A204.1 (cell line): ENCODE measurements around the gene CD99L2.

Experiments
- FAIRE-seq: peaks from 2 replicates; lab custom pipeline; 2012; peaks lifted over from hg19 to GRCh38; lab: Jason Lieb, UNC

Gene CD99L2, protein sequence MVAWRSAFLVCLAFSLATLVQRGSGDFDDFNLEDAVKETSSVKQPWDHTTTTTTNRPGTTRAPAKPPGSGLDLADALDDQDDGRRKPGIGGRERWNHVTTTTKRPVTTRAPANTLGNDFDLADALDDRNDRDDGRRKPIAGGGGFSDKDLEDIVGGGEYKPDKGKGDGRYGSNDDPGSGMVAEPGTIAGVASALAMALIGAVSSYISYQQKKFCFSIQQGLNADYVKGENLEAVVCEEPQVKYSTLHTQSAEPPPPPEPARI

DNA sequence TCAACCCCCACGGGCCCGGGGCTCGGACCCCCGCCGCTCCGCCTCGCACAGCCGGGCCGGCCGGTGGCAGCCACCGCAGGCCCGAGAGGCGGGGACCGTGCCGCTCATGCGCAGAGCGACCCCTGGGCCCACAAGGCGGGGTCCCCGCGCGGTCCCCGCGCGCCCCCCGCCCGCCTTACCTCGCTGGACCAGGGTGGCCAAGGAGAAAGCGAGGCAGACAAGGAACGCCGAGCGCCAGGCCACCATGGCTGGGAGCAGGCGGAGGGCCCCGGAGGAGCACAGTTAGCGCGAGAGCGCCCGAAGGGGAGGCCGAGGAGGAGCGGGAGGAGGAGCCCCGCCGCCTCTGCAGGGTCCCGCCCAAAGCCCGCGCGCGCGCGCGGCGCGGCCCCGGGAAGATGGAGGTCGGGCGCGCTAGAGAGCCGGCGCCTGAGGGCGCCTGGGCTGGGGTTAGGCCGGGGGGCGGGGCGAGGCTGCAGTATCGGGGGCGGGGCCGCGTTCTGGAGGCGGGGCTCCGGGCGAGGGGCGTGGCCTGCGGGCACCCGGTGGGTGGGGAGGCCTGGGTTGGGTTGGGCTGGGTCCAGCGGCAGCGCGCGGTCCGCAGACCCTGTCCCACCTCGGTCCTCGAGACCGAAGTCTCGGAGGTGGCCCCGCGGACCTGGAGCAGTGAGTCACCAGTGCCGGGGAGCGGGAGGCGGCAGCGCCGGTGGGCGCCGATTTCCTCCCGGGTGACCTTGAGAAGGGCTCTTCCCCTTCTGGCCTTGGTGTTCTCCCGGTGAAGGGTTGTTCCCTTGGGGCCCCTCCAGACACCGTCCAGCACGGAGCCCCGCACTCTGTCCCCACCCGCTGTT lies at the start of gene CD99L2:
CD99L2 (minus strand) TSS at position 326 of the 848 bp plus-strand sequence; CDS start at position 246, 80 bp downstream.
- no peak for FAIRE-seq

DNA sequence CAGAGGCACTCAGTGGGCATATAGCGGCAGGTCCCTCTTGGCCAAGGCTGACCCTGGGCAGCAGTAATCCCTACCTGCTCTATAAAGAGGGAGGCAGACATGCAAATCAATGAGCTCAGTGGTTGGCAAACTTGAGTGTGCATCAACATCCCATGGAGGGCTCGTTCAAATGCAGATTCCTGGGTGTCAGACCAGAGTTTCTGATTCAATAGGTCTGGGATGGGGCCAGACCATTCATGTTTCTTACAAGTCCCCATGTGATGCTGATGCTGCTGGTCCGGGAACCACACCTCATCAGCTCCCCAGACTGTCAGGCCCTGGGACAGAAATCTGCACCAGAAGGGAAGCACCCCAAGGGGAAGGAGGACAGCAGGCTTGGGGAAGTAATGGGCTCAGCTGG lies 45.8 kb upstream of the CD99L2 start:
- FAIRE-seq: no peak

DNA sequence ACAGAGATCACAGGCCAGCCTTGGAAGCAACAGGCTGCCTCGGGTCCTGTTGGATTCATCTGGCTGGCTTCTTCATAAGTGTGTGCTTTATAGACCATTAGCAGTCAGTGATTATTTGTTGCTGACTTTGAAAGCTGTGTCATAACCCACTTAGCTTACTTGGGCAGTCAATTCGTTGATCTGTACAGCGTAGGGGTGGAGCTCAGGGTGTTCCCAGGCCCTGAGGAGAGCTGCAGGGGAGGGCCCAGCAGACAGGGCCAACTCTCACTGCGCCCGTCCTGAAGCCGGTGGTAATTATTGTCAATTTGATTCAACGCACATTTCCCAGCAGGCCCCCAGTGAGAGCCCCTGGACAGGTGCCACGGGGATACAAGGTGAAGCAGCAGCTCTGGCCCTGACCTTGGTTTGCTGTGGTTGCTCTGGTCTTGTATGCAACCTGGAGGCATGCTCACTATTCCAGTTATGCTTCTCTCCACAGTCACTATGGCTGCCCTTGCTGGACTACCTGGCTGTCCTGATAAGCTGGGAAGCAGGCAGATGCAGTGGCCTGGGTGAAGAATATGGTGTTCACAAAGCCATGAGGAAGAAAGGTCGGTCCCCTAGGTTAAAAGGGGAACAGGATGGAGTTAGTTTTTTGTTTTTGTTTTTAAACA lies 44.6 kb upstream of the CD99L2 start:
- FAIRE-seq: no peak

DNA sequence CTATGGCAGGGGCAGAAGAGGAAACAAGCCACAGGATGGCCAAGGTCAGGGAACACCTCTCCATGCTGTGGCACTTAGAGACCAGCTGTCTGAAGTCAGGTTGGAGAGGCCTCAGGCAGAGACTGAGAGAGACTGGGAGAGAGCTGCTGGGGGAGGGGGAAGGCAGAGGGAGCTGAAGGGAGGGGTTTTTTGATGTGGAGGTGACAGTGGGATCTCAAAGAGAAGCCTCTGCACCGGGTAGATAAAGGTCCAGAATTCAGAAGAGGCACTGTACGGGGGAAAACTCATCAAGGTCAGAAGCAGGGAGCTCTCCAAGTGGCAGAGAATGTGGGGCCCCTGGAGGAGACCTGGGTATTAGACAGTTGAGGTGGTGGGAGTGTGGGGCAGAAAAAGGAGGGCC lies 43.1 kb upstream of the CD99L2 start:
- no peak for FAIRE-seq

DNA sequence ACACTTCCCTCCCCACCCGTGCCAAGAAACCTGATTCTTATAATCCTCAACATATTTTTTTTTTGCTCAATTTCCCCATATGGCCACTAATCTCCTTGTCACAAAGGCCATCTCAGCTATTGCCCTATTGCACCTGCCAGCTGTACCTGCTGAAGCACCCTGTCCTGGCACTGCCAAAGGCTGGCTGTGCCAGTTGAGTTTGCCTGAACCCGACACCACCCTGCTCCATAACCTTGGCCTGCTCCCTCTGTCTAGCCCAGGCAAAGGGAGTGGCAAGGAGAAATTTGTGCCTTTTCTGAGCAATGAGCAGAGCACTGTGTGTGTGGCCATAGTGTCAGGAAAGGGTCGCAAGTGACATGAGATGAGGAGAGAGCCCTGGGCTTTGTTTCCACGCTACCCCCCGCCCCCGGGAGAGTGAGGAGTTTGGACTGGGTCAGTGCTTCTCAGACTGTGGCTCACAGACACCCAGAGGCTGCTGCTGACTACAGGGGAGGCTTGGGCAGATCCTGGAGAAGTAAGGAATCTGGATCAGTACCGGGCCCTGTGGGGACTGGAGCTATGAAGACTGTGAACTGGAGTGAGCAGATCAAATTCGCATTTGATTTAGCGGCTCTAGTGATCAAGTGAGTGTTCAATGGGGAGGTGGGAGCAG lies 42.5 kb upstream of the CD99L2 start:
- FAIRE-seq: no peak

DNA sequence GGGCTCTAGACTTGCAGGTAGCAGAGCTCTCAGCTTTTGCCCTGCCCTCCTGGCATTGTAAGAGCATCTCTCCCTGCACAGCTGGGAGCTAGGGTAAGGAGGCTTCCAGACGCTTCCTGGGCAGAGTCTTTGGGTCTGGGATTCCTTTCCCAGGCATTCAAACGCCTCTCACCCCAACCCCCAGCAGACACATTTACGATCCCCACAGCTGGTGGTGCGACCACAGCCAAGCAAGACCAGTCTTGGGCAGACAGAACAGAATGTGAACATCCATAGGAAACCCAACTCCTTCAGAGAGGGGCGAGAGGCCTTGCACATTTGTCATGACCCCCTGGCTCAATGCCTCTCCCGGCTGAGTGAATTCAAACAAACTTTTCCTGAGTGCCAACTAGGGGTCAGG lies 38.1 kb upstream of the CD99L2 start:
- FAIRE-seq: no peak

DNA sequence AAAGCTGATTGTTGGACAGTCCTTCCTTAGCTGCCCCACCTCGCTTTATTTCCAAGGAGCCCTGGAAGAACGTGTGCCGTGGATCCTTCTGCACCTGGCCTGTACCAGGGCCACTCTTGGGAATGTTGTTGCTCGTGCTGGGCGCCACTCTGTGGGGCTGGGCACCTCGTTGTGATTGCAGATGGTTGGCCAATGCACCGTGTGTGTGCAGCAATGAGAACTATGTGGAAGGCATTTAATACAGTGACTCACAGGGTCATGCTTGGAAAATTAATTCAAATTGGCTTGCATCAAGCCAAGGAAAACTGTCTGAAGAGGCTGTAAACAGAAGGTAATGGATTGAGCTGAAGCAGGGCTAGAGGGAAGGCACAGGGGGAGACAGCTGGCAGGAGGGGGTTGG lies 37.0 kb upstream of the CD99L2 start:
- no peak for FAIRE-seq

DNA sequence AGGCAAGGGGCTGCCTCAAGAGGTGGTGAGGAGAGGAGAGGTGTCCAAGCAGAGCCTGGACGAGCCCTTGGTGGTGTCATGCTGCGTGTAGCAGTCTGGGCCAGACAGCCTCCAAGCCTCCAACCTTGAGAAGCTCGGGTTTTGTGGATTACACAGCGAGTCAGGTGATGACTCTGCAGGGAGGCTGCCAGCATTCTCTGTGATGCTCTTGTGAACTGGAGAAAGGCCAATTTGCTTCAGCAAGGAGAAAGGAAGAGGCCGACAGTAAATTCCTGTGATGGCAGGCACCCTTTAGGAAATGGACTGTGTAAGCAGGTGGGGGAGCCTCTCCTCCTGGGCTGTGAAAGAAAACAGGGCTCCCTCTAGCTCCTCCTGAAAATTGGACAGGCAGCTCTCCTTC lies 36.0 kb upstream of the CD99L2 start:
- no peak for FAIRE-seq

DNA sequence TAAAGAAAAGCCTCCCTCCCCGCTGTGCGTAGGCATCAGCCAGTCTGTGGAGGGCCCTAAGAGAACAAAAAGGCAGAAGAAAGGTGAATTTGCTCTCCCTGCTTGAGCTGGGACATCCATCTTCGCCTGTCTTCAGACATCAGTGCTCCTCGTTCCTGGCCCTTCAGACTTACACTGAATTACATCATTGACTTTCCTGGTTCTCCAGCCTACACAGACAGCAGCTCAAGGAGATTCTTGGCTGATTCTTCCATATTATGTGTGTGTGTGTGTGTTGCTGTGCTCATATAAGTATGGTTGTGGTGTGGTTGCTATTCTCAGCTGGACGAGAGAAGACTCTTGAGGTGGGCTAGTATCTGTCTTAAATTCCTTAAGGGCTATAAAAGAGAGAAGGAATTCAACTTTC lies 35.5 kb upstream of the CD99L2 start:
- no peak for FAIRE-seq

DNA sequence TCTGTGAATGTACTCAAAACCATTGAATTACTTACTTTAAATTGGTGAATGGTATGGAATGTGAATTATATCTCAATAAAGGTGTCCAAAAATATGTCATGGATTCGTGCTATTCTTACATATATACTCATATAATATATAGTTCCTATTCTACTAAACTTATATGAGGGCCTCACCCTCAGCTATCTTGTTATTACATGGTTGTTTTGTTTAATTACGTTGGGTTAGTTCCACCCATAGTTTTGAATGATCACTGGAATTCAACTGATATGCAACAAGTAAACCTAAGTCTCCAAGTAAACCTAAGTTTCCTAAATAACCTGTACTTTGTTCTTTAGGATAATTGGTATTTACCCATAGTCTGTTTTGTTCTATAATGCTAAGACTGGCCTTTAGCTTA lies 30.6 kb upstream of the CD99L2 start:
- FAIRE-seq: no peak

DNA sequence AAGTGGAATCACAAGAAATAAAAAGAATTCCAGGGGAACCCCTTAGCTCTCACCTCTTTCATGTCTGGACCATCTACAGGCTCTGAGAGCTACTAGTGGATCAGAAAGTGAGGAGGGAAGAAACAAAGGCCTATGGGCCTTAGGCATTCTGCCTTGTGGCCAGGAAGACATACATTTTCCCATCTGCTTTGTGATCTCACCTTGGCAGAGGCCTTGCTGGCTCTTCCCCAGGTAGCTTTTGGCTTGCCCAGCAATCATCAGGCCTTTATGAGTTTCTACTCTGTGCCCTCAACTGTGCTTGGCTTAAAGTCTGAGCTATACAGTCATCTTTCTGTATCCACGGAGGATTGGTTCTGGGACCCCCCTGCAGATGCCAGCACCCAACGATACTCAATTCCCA lies 28.3 kb upstream of the CD99L2 start:
- no peak for FAIRE-seq

DNA sequence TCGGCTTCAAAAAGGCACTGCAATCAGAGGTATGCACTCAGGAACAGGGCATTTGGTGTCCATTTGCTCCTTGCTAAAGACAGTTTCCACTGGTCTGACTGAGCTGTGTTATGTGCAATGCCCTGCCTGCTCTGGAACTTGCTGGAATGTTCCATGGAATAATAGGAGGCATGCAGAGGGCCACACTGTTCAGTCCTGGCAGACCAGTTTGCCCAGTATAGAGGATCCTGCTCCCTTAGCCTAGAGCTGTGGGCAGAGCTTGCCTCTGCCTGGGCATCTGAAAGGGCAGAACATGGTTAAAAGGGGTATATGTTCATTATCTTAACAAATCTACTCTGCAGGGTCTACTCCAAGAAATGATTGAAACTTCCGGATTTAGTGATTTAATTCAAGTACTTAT lies 27.8 kb upstream of the CD99L2 start:
- no peak for FAIRE-seq

DNA sequence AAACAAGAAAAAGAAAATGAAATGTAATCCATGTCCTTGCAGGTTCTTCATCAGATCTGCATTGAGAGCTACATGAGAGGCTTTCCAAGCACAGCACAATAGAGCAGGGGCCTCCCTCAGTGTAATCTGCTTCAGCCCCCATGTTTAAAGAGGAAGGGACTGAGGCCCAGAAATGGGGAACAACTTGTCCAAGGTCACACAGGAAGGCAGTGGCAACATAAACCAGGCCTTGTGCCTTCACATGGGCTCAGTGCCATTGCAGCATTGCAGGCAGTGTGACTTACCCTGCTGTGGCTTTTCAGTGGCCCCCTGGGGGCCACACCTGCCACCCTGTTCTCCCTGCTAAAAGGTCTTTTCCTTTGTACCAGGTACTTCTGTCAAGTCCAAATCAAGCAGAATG lies 20.9 kb upstream of the CD99L2 start:
- no peak for FAIRE-seq

DNA sequence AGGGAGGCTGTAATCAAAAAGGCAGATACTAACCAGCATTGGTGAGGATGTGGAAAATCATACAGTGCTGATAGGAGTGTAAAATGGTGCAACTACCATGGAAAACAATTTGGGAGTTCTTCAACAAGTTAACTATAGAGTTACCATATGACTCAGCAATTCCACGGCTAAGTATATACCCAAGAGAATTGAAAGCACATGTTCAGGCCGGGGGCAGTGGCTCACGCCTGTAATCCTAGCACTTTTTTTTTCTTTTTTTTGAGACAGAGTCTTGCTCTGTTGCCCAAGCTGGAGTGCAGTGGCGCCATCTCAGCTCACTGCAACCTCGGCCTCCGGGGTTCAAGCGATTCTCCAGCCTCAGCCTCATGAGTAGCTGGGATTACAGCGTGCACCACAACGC lies 15.0 kb upstream of the CD99L2 start:
- FAIRE-seq: no peak

DNA sequence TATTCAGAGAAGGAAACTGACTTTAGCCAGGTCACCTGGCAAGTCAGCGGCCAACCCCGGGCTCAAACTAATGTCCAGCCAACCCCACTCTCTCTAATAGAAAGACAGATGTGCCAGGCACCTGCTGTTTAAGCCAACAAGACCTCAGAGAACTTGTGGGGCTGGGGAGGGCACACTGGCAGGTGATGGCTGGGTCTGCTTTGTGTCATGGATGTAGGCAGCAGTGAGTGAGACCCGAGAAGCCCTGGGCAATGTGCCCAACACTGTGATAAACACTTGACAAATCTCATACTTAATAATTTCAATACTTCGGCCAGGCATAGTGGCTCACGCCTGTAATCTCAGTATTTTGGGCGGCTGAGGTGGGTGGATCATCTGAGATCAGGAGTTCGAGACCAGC lies 9.0 kb upstream of the CD99L2 start:
- no peak for FAIRE-seq

DNA sequence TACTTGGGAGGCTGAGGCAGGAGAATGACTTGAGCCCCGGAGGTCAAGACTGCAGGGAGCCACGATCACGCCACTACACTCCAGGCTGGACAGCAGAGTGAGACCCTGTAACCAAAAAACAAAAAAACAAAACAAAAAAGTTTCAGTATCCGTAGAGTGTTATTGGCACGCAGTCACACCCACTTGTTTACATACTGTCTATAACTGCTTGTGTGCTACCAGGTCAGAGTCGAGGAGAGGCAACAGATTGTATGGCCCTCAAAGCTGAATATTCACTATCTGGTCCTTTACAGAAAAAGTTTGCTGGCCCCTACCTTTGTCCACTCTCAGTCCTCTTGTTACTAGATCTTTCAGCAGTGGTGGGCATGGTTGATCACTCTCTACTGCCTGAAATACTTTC lies 8.2 kb upstream of the CD99L2 start:
- no peak for FAIRE-seq

DNA sequence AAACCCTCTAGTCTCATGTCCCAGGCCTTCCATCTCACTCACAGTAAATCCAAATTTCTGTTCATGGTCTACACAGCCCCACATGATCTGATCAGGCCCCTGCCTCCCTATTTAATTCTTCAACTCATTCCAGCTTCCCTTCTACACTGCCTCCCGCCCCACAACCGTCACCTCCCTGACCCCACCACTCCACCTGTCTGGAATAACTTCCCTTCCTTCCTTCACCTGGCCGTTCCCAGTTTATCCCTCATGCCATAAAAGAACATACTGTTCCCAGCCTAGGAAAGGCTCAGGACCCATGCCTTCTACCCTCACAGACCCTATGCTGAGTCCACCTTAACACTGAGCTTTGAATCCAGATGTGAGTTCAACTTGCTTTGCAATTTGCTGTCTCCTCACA lies 6.8 kb upstream of the CD99L2 start:
- no peak for FAIRE-seq

DNA sequence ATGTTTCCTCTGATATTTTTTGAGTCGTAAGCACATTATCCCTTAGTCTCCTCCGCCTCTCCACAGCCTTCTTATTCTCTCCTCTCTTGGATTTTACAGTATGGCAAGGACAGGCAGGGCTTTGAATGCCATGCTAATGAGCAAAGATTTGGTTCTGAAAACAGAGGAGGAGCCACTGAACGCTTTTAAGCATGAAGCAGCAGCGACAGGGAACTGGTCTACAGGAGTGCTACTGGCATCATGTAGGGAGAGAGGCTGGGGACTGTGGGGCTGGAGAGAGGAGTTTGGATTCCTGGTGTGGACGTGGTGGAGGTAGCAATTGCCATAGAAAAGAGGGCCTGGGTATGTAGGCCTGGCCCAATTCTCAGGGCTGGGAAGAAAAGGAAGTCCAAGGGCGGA lies 4.6 kb upstream of the CD99L2 start:
- no peak for FAIRE-seq

DNA sequence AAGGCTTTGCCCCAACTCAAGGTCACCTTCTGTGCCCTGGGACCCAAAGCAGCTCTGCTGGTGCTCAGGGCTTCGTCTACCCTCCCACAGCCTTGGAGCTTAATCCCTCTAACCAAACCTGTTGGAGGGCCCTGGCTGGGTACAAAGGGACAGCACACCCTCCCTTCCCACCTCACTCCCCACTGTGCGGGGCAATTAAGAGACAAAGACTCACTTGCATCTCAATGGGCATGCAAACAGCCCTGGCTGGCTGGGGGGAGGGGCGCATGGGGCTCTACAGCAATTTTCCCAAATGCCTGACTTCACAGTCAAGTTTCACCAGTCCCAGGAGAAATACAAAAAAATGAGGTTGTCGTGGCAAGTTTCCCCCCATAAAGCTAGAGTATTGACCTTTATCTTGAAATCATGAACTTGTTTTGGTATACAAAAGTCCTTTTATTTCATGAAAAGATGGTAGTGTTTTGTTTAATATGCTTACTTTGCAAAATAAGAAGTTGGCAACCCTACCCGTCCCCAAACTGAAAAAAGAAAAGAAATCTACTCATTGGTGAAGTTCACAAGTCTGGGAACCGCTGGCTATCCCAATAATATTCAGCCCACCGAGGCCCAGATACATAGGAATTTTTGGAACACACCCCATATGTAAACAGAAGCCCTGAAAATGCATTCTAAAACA lies 4.1 kb upstream of the CD99L2 start:
- FAIRE-seq: no peak

DNA sequence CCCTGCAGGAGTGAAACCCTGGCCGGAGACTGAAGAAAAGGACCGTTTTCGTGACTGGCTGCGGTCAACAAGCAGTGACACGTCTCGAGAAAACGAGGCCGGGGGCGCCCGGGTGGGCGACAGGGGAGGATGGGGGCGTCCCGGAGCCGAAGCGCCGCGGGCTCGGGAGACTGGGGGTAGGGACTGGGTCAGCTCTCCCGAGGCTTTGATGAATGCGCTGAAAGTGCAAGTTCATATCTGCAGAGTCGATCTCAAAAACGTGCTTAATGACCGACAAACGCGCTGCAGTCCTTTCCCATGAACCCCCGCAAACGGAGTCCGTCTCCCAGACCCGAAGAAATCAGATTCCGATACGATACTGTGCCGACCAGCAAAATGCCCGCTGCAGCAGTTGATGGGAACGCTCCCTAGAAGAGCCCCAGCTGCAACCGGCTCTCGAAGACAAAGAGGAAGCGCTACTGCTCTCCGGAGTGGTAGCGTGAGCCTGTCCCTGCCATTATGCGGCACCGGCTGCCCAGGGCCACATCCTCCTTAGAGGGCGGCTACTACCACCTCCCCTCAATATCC lies 806 bp upstream of the CD99L2 start:
- FAIRE-seq: no peak

DNA sequence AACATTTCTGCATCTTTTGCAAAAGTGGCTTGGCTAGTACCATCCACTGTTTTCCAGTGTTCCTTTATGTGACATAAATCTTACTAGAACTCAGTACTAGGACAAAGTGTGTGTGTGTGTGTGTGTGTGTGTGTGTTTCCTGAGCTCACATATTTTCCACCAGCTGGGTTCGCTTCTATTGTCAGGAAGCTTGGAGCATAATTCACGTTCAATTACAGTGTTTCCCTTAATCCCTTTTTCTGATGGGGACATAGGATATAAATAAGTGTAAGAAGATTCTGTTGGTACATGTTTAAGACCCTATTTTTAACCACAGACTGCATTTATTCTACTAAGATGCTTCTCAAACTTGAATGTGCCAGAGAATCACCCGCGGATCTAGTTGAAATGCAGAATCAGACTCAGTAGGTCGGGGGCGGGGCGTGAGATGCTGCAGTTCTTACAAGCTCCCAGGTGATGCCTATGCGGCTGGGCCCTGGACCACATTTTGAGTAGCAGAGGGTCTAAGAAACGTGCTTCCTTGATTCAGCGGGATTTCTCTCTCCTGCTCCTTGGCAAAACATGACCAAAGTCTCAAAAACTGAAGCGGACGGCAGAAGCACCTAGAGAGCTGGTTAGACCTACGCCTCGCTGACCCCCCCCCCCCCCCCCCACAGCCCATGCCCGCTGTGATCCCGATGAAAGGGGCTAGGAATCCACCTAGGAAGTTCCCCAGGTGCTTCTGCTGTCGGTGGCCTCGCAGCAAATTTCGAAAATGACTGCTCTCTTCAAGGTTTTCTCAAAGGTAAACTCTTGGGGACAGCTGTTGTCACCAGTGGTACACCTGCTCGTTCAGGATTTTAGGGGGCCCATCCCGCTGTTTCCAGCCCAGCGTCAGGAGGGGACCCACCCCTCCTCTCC lies 797 bp downstream of the CD99L2 start:
- FAIRE-seq: no peak
